ENCODE measurements around the gene RAB3GAP1. TPM values are rescaled to one million over a fixed set of nuclear protein-coding genes. Genes with fewer than 3 reads are reported as not detected.

Gene RAB3GAP1
- total RNA-seq, 1 experiment from 2014 or later, result 32.0 TPM

DNA sequence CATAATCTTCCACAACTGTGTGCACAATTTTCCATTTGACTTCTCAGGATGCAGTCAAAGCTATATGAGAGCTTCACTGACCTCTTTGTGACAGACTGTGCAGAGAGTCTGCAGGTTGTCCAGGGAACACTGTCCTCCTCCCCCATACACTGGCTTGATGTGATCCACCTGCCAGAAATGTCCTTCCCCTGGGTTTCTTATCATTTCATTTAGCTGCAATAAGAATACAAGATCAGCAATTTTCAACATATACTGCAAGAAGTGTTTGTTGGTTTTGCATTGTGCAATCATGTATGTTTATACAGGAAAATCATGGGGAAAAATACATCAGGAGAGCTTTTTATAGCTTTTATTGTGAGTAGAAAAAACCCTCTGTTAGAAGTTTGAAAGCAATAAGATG, 150.7 kb downstream of the RAB3GAP1 start:
- H3K9me3 Mint-ChIP-seq, result no peaks in the 10 kb centered on the region
- no peak overlapping the region for H4K91ac ChIP-seq (ENCODE audit: insufficient read length, low read depth, low read length)
- DNase-seq, result no peak
- H3K4ac ChIP-seq (ENCODE audit: low read depth, low read length), result no peak overlapping the region
- TF ChIP-seq, protein P1, sequence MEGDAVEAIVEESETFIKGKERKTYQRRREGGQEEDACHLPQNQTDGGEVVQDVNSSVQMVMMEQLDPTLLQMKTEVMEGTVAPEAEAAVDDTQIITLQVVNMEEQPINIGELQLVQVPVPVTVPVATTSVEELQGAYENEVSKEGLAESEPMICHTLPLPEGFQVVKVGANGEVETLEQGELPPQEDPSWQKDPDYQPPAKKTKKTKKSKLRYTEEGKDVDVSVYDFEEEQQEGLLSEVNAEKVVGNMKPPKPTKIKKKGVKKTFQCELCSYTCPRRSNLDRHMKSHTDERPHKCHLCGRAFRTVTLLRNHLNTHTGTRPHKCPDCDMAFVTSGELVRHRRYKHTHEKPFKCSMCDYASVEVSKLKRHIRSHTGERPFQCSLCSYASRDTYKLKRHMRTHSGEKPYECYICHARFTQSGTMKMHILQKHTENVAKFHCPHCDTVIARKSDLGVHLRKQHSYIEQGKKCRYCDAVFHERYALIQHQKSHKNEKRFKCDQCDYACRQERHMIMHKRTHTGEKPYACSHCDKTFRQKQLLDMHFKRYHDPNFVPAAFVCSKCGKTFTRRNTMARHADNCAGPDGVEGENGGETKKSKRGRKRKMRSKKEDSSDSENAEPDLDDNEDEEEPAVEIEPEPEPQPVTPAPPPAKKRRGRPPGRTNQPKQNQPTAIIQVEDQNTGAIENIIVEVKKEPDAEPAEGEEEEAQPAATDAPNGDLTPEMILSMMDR (conservative IDR thresholded peaks at IDR 0.05), result no peak
- H3T11ph ChIP-seq (ENCODE audit: low read length), result no peak overlapping the region
- H3K56ac ChIP-seq (ENCODE audit: insufficient read length, low read depth, low read length), result no peak overlapping the region
- H3K9ac ChIP-seq (ENCODE audit: extremely low read depth, insufficient read length, low read length), result no peak overlapping the region
- H3K27me3 ChIP-seq (ENCODE audit: insufficient read depth, low read length), result no peaks in the 10 kb centered on the region
- no peak overlapping the region for H4K8ac ChIP-seq (replicated peaks; ENCODE audit: insufficient read length, low read depth, low read length)
- no peaks in the 10 kb centered on the region for H3K79me1 ChIP-seq (ENCODE audit: insufficient read depth, low read depth, low read length, poor library complexity, severe bottlenecking)
- no peak overlapping the region for H2BK12ac ChIP-seq (ENCODE audit: insufficient read length, low read depth, low read length)
- no peak overlapping the region for H3K4me2 ChIP-seq (ENCODE audit: insufficient read depth, insufficient read length, low read length)
- H3K4me1 Mint-ChIP-seq, result no peaks in the 10 kb centered on the region
- no peak overlapping the region for H3K18ac ChIP-seq (ENCODE audit: insufficient read length, low read depth, low read length)
- H2AK5ac ChIP-seq (ENCODE audit: insufficient read length, low read length), result no peak overlapping the region
- no peak overlapping the region for H2BK20ac ChIP-seq (ENCODE audit: low read depth, low read length, poor library complexity, severe bottlenecking)
- no peak overlapping the region for H3K14ac ChIP-seq (ENCODE audit: insufficient read depth, low read length)
- no peak overlapping the region for H4K5ac ChIP-seq (ENCODE audit: insufficient read length, low read depth, low read length)
- H3K23ac ChIP-seq (ENCODE audit: insufficient read length, low read depth, low read length), result no peak overlapping the region
- H3K27ac ChIP-seq (ENCODE audit: insufficient read length, low read depth, low read length), result no peak overlapping the region
- H3K79me2 ChIP-seq (ENCODE audit: insufficient read depth, low read length), result no peaks in the 10 kb centered on the region
- H2AFZ ChIP-seq (ENCODE audit: low read length), result no peak overlapping the region
- no peak overlapping the region for H2BK15ac ChIP-seq (ENCODE audit: low read depth, low read length)
- no peak overlapping the region for H3K27ac Mint-ChIP-seq
- H3K9me3 ChIP-seq (ENCODE audit: control insufficient read depth, low read depth, low read length), result no peaks in the 10 kb centered on the region
- H2BK5ac ChIP-seq (ENCODE audit: insufficient read length, low read length), result no peak overlapping the region
- H3K4me1 ChIP-seq (ENCODE audit: insufficient read depth, low read length), result no peaks in the 10 kb centered on the region
- H3K36me3 Mint-ChIP-seq (ENCODE audit: insufficient read depth in 1 of 3, low read depth in 3 of 3), result peaks cover 0 to 1% (median 0%) of the 10 kb centered on the region in 3 experiments; a peak in 2 of 7 replicates
- no peak overlapping the region for H3K4me3 Mint-ChIP-seq
- H2BK120ac ChIP-seq (ENCODE audit: low read depth, low read length, poor library complexity, severe bottlenecking), result no peak overlapping the region
- no peaks in the 10 kb centered on the region for H4K20me1 ChIP-seq (ENCODE audit: control insufficient read depth, insufficient read depth, insufficient read length)
- H3K27me3 Mint-ChIP-seq (ENCODE audit: low read depth), result no peaks in the 10 kb centered on the region
- H3K23me2 ChIP-seq (ENCODE audit: insufficient read length, low read depth, low read length, poor library complexity, severe bottlenecking), result no peaks in the 10 kb centered on the region

All from H9 (cell line).